Type B pancreatic cell (in vitro differentiated cells): ENCODE results near the gene CEP170. TPM values are rescaled to one million over a fixed set of nuclear protein-coding genes. Genes with fewer than 3 reads are reported as not detected.

Experiments used
- DNase-seq: peaks from one replicate; pipeline ENCODE4 v3.0.0; 2021; ENCODE audit warnings: mixed read lengths; ENCODE audit not compliant: unreplicated experiment; ENCODE audit errors: extremely low spot score
- H3K27ac Mint-ChIP-seq: 2 replicates; pipeline ENCODE4 v1.8.0; 2021; ENCODE audit warnings: mild to moderate bottlenecking, mixed read lengths
- H3K27me3 Mint-ChIP-seq: 2 replicates; pipeline ENCODE4 v1.8.0; 2021; ENCODE audit warnings: mixed read lengths
- H3K36me3 Mint-ChIP-seq: 2 replicates; pipeline ENCODE4 v1.8.0; 2021; ENCODE audit warnings: mixed read lengths
- H3K4me1 Mint-ChIP-seq: one replicate; pipeline ENCODE4 v1.8.0; 2021; ENCODE audit warnings: mixed read lengths; ENCODE audit not compliant: unreplicated experiment
- H3K4me3 Mint-ChIP-seq: 2 replicates; pipeline ENCODE4 v1.8.0; 2021; ENCODE audit warnings: mild to moderate bottlenecking, mixed read lengths
- H3K9me3 Mint-ChIP-seq: 2 replicates; pipeline ENCODE4 v1.8.0; 2021; ENCODE audit warnings: mixed read lengths
- CTCF ChIP-seq: fragments of 200-600 bp; sonication (generic); conservative IDR thresholded peaks from 2 replicates; pipeline ENCODE4 v1.5.0; 2021; ENCODE audit warnings: antibody characterized with exemption, mild to moderate bottlenecking
- total RNA-seq: library from RNA; stranded (reverse); gene quantifications from 2 replicates; pipeline ENCODE4 v1.2.1, GENCODE V29; 2021; ENCODE audit warnings: low replicate concordance

CEP170 gene
- total RNA-seq, 1 donor from 2014 or later: 83.8 TPM

GRCh38 chr1:243286409-243287122 is 31.5 kb upstream of the CEP170 start:
- Mint-ChIP-seq H3K27me3 (no peaks in the 10 kb centered on the region), H3K4me3 (no peak overlapping the region), H3K36me3 (peaks cover 32% of the 10 kb centered on the region), H3K4me1 (peaks cover 6% of the 10 kb centered on the region), H3K9me3 (peaks cover 4% of the 10 kb centered on the region), H3K27ac (no peak overlapping the region)
- DNase-seq: no peak
- TF ChIP-seq CTCF: no peak

GRCh38 chr1:243281672-243282071 is 26.6 kb upstream of the CEP170 start:
- Mint-ChIP-seq H3K4me3 (no peak overlapping the region), H3K9me3 (peaks cover 4% of the 10 kb centered on the region), H3K27me3 (no peaks in the 10 kb centered on the region), H3K36me3 (peaks cover 16% of the 10 kb centered on the region), H3K4me1 (peaks cover 6% of the 10 kb centered on the region), H3K27ac (no peak overlapping the region)
- no peak for TF ChIP-seq CTCF
- no peak for DNase-seq

DNA sequence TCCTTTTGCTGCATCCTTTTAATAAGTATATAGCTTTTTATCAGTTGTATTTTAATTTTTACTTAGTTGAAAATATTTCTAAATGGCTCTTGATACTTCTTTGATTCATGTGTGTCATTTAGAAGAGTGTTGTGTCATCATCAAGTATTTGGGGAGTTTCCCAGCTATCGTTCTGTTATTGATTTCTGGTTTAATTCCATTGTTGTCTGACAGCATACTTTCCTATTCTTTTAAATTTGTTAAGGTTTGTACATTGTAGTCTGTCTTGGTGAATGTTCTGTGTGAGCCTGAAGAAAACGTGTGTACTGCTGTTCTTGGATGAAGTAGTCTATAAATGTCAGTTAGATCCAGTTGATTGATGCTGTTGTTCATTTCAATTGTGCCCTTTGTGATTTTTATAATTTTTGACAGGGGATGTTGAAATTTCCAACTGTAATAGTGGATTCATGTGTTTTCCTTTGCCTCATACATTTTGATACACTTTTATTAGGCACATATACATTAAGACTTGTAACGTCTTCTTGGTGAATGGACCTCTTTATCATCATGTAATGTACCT is 25.6 kb upstream of the CEP170 start:
- peaks cover 4% of the 10 kb centered on the region for H3K9me3 Mint-ChIP-seq
- peaks cover 22% of the 10 kb centered on the region for H3K36me3 Mint-ChIP-seq
- H3K27me3 Mint-ChIP-seq: no peaks in the 10 kb centered on the region
- H3K4me3 Mint-ChIP-seq: no peak overlapping the region
- no peak overlapping the region for H3K27ac Mint-ChIP-seq
- peaks cover 6% of the 10 kb centered on the region for H3K4me1 Mint-ChIP-seq
- TF ChIP-seq CTCF: no peak
- no peak for DNase-seq

GRCh38 chr1:243275316-243275715 is 20.2 kb upstream of the CEP170 start:
- Mint-ChIP-seq H3K27ac (no peak overlapping the region), H3K4me3 (no peak overlapping the region), H3K36me3 (peaks cover 35% of the 10 kb centered on the region), H3K4me1 (no peaks in the 10 kb centered on the region), H3K27me3 (no peaks in the 10 kb centered on the region), H3K9me3 (no peaks in the 10 kb centered on the region)
- DNase-seq: no peak
- TF ChIP-seq CTCF: no peak

DNA sequence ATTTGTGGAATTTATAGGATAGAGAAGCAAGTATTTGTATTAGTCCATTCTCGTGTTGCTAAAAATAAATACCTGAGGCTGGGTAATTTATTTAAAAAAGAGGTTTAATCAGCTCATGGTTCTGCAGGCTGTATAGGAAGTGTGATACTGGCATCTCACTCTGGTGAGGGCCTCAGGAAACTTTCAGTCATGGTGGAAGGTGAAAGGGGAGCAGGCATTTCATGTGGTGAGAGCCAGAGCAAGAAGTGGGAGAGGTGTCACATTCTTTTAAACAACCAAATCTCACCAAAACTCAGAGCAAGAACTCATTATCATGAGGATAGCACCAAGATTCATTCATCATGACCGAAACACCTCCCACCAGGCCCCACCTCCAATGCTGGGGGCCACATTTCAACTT is 18.9 kb upstream of the CEP170 start:
- DNase-seq: no peak
- Mint-ChIP-seq H3K4me3 (no peak overlapping the region), H3K27me3 (no peaks in the 10 kb centered on the region), H3K27ac (no peak overlapping the region), H3K36me3 (peaks cover 35% of the 10 kb centered on the region), H3K4me1 (peaks cover 2% of the 10 kb centered on the region), H3K9me3 (no peaks in the 10 kb centered on the region)
- no peak for TF ChIP-seq CTCF
